NCI-H226 (cell line): Measurements from ENCODE around the gene MRC1.
"Not testable (repeated sequence)": the region's sequence is repeated elsewhere in the genome, so short reads cannot be mapped to it uniquely, and the experiment has no call there.

Experiments
- DNase-seq: peaks from one replicate; pipeline ENCODE4 v3.0.0-alpha.2; 2015

MRC1 gene

GRCh38 chr10:17910125-17910789 is 101.1 kb downstream of the MRC1 start:
- peak; percentile 22 for DNase-seq

GRCh38 chr10:17912754-17913153 is 103.6 kb downstream of the MRC1 start:
- no peak for DNase-seq

- no peak for DNase-seq
These were observed 104.5 kb downstream of the MRC1 start for GRCh38 chr10:17913604-17914003.

- DNase-seq = no peak
These were observed 105.3 kb downstream of the MRC1 start for GRCh38 chr10:17914169-17915045.

GRCh38 chr10:17915181-17915580 is 106.0 kb downstream of the MRC1 start:
- DNase-seq = no peak

- no peak for DNase-seq
These were observed 109.2 kb downstream of the MRC1 start for GRCh38 chr10:17918187-17918903.

GRCh38 chr10:17921378-17921777 is 112.2 kb downstream of the MRC1 start:
- no peak for DNase-seq

- DNase-seq = peak; percentile 95
These were observed 114.6 kb downstream of the MRC1 start for GRCh38 chr10:17923728-17924127.

- no peak for DNase-seq
These were observed 134.0 kb downstream of the MRC1 start for GRCh38 chr10:17943033-17943745.

- DNase-seq = not testable (repeated sequence)
These were observed 141.1 kb downstream of the MRC1 start for GRCh38 chr10:17950269-17950668.

GRCh38 chr10:17950726-17951125 is 141.6 kb downstream of the MRC1 start:
- no peak for DNase-seq

GRCh38 chr10:17951868-17952371 is 142.8 kb downstream of the MRC1 start, which contains the start of gene SLC39A12:
Gene SLC39A12 (plus strand): TSS chr10:17951918. CDS start chr10:17953277, 1,359 bp downstream.
- DNase-seq = peak; percentile 61

GRCh38 chr10:17954372-17954771 is 145.2 kb downstream of the MRC1 start:
- not testable (repeated sequence) for DNase-seq

GRCh38 chr10:17954861-17955260 is 145.7 kb downstream of the MRC1 start:
- DNase-seq = no peak

GRCh38 chr10:17958049-17958448 is 148.9 kb downstream of the MRC1 start:
- no peak for DNase-seq

GRCh38 chr10:17959870-17960269 is 150.7 kb downstream of the MRC1 start:
- DNase-seq = no peak
